Stimulated activated naive B cell treated with anti-CD40 and anti-IgM and Interleukin-4, amounts not matched to agents 10 μg/mL and 1 μg/mL and 100 μg/mL, for 72 hours (primary cell): ENCODE measurements around the gene PRSS3.
"Not testable (repeated sequence)": the region's sequence is repeated elsewhere in the genome, so short reads cannot be mapped to it uniquely, and the experiment has no call there.

ENCODE experiments used
- ATAC-seq, 2 donors: fragments of 150-1000 bp; cut with Tn5 transposase; replicated peaks; 2 replicates each; pipeline ENCODE4 v1.10.0; 2021; ENCODE audit warnings: moderate library complexity in 1 of 2
- DNase-seq: peaks from one replicate; pipeline ENCODE4 v3.0.0; 2021
- H3K27ac Mint-ChIP-seq: one replicate; pipeline ENCODE4 v1.8.0; 2022; ENCODE audit warnings: mild to moderate bottlenecking, mixed read lengths
- H3K27me3 Mint-ChIP-seq, 2 donors: one replicate each; pipeline ENCODE4 v1.8.0; 2022; ENCODE audit warnings: mixed read lengths in 2 of 2
- H3K36me3 Mint-ChIP-seq, 2 donors: one replicate each; pipeline ENCODE4 v1.8.0; 2022; ENCODE audit warnings: mixed read lengths in 2 of 2, mild to moderate bottlenecking in 1 of 2
- H3K4me1 Mint-ChIP-seq, 2 donors: one replicate each; pipeline ENCODE4 v1.8.0; 2022; ENCODE audit warnings: mixed read lengths in 2 of 2, mild to moderate bottlenecking in 1 of 2
- H3K4me3 Mint-ChIP-seq, 2 donors: one replicate each; pipeline ENCODE4 v1.8.0; 2022; ENCODE audit warnings: mild to moderate bottlenecking in 2 of 2, mixed read lengths in 2 of 2, moderate library complexity in 1 of 2
- H3K9me3 Mint-ChIP-seq, 2 donors: one replicate each; pipeline ENCODE4 v1.8.0; 2022; ENCODE audit warnings: mixed read lengths in 2 of 2, mild to moderate bottlenecking in 1 of 2

Gene PRSS3

GRCh38 chr9:33795281-33795680, at the start of gene PRSS3:
PRSS3 (plus strand) TSS chr9:33795561; CDS start chr9:33795574, 13 bp downstream.
- Mint-ChIP-seq H3K36me3 (no peaks in the 10 kb centered on the region), H3K4me1 (no peaks in the 10 kb centered on the region), H3K27me3 (peaks cover 27 to 46% of the 10 kb centered on the region in 2 donors), H3K4me3 (no peak within 1 kb of the TSS), H3K27ac (no peak within 1 kb of the TSS), H3K9me3 (peaks cover 0 to 3% of the 10 kb centered on the region in 2 donors)
- ATAC-seq (no peak), DNase-seq (no peak)

DNA sequence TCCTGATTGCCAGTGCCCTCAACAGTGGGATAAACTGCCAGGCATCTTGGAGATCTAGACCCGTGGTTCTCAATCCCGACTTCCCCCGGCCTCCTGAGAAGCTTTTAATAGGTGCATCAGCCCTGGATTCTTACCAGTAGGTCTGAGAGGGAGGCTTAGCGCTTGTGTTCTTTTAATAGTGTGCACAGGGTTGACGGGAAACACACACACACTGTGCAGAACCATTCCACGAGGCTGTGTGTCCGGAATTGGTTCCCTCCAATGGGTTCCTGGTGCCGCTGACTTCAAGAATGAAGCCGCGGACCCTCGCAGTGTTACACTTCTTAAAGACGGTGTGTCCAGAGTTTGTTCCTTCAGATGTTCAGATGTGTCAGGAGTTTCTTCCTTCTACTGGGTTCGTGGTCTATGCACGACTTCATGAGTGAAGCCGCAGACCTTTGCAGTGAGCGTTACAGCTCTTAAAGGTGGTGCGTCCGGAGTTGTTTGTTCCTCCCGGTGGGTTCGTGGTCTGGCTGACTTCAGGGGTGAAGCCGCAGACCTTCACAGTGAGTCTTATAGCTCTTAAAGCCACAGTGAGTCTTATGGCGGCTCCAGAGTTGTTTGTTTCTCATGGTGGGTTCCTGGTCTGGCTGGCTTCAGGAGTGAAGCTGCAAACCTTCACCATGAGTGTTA, 46.6 kb upstream of the PRSS3 start:
- no peak overlapping the region for H3K27ac Mint-ChIP-seq
- no peaks in the 10 kb centered on the region for H3K36me3 Mint-ChIP-seq
- peaks cover 65 to 67% of the 10 kb centered on the region in 2 donors for H3K27me3 Mint-ChIP-seq
- peaks cover 9 to 19% of the 10 kb centered on the region in 2 donors for H3K4me1 Mint-ChIP-seq
- peaks cover 4 to 6% of the 10 kb centered on the region in 2 donors for H3K9me3 Mint-ChIP-seq
- DNase-seq (no peak), ATAC-seq (peak; percentile 41 to 56)
- peak overlapping the region; percentile 28 to 51 for H3K4me3 Mint-ChIP-seq

DNA sequence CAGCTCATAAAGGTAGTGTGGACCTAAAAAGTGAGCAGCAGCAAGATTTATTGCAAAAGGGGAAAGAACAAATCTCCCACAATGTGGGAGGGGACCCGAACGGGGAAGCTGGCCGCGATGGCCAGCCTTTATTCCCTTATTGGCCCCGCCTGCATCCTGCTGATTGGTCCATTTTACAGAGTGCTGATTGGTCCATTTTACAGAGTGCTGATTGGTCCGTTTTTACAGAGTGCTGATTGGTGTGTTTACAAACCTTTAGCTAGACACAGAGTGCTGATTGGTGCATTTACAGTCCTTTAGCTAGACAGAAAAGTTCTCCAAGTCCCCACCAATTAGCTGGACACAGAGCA, 46.1 kb upstream of the PRSS3 start:
- not testable (repeated sequence) for H3K9me3 Mint-ChIP-seq, DNase-seq, H3K36me3 Mint-ChIP-seq, H3K27ac Mint-ChIP-seq
- Mint-ChIP-seq H3K4me1 (peaks cover 9 to 19% of the 10 kb centered on the region in 2 donors), H3K27me3 (peaks cover 67 to 70% of the 10 kb centered on the region in 2 donors), H3K4me3 (peak overlapping the region; percentile 28 to 51)
- ATAC-seq = peak; percentile 42 to 67

- peaks cover 9 to 19% of the 10 kb centered on the region in 2 donors for H3K4me1 Mint-ChIP-seq
- no peak for ATAC-seq
- peak overlapping the region in 1 of 2 donors; percentile 39 for H3K4me3 Mint-ChIP-seq
- H3K36me3 Mint-ChIP-seq = no peaks in the 10 kb centered on the region
- H3K27me3 Mint-ChIP-seq = peaks cover 68 to 76% of the 10 kb centered on the region in 2 donors
- H3K9me3 Mint-ChIP-seq = peaks cover 0 to 4% of the 10 kb centered on the region in 2 donors
- no peak overlapping the region for H3K27ac Mint-ChIP-seq
- DNase-seq = no peak
These were observed 45.0 kb upstream of the PRSS3 start for GRCh38 chr9:33750307-33750838.

- H3K27me3 Mint-ChIP-seq = peaks cover 68 to 76% of the 10 kb centered on the region in 2 donors
- H3K4me1 Mint-ChIP-seq = peaks cover 9 to 19% of the 10 kb centered on the region in 2 donors
- H3K36me3 Mint-ChIP-seq = no peaks in the 10 kb centered on the region
- H3K27ac Mint-ChIP-seq = peak overlapping the region; percentile 62
- no peak for ATAC-seq
- peaks cover 0 to 2% of the 10 kb centered on the region in 2 donors for H3K9me3 Mint-ChIP-seq
- DNase-seq = no peak
- no peak overlapping the region for H3K4me3 Mint-ChIP-seq
These were observed 44.5 kb upstream of the PRSS3 start for GRCh38 chr9:33750839-33751339.

- Mint-ChIP-seq H3K9me3 (peaks cover 0 to 2% of the 10 kb centered on the region in 2 donors), H3K4me3 (no peak overlapping the region), H3K27me3 (peaks cover 65 to 77% of the 10 kb centered on the region in 2 donors), H3K4me1 (peaks cover 9 to 19% of the 10 kb centered on the region in 2 donors), H3K27ac (no peak overlapping the region), H3K36me3 (no peaks in the 10 kb centered on the region)
- no peak for DNase-seq
- no peak for ATAC-seq
These were observed 43.7 kb upstream of the PRSS3 start for GRCh38 chr9:33751536-33752129.

- DNase-seq (no peak), ATAC-seq (no peak)
- Mint-ChIP-seq H3K4me3 (no peak overlapping the region), H3K27me3 (peaks cover 62 to 78% of the 10 kb centered on the region in 2 donors), H3K4me1 (peaks cover 9 to 19% of the 10 kb centered on the region in 2 donors), H3K9me3 (peaks cover 0 to 2% of the 10 kb centered on the region in 2 donors), H3K36me3 (no peaks in the 10 kb centered on the region), H3K27ac (no peak overlapping the region)
These were observed 43.2 kb upstream of the PRSS3 start for GRCh38 chr9:33752130-33752637.

DNA sequence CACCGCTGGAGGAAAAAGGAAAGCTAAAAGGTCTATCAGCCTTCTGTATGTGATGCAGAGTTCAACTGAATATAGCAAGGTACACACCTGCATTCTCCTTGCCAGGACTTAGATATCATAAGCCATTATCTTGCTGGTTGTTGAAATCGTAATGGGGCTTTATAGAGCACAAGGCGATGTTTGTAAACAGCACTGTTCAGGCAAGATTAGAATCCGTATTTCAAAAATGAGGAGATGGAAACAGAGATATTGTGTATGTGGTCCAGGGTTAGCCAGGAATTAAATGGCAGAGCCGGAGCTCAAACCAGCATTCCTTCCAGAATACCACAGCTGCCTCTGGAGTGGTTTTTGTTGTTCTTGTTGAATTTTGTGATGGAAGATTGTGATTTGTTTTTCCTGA, 42.6 kb upstream of the PRSS3 start:
- DNase-seq, H3K27ac Mint-ChIP-seq, ATAC-seq, H3K36me3 Mint-ChIP-seq, H3K4me3 Mint-ChIP-seq, H3K9me3 Mint-ChIP-seq: not testable (repeated sequence)
- H3K27me3 Mint-ChIP-seq = peaks cover 66 to 84% of the 10 kb centered on the region in 2 donors
- H3K4me1 Mint-ChIP-seq = peaks cover 9 to 19% of the 10 kb centered on the region in 2 donors

DNA sequence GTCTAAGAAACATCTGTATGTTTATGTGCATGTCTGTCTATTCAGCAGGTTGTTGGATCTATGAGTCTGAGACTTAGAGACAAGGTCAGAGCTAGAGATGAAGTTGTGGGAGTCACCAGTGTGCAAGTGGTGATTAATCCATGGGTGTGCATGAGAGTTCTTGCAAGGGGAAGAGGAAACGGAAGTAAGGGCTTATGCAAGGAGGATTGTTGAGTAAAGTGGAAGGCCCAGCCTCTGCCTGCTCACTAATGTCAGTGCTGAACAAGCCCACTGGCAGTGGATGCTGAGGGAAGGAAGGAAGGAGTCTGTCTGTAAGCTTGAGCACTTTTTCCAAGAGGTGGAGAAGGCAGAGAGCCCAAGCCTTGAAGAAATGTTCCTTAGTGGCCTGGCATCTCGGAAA, 35.7 kb upstream of the PRSS3 start:
- ATAC-seq, H3K4me3 Mint-ChIP-seq, H3K9me3 Mint-ChIP-seq, H3K4me1 Mint-ChIP-seq, H3K36me3 Mint-ChIP-seq, DNase-seq, H3K27ac Mint-ChIP-seq: not testable (repeated sequence)
- peaks cover 34 to 47% of the 10 kb centered on the region in 2 donors for H3K27me3 Mint-ChIP-seq

- no peak overlapping the region for H3K4me3 Mint-ChIP-seq
- ATAC-seq = no peak
- H3K9me3 Mint-ChIP-seq = no peaks in the 10 kb centered on the region
- H3K27me3 Mint-ChIP-seq = peaks cover 24 to 27% of the 10 kb centered on the region in 2 donors
- H3K4me1 Mint-ChIP-seq = no peaks in the 10 kb centered on the region
- H3K36me3 Mint-ChIP-seq = no peaks in the 10 kb centered on the region
- no peak overlapping the region for H3K27ac Mint-ChIP-seq
- no peak for DNase-seq
These were observed 33.0 kb upstream of the PRSS3 start for GRCh38 chr9:33762343-33762742.

DNA sequence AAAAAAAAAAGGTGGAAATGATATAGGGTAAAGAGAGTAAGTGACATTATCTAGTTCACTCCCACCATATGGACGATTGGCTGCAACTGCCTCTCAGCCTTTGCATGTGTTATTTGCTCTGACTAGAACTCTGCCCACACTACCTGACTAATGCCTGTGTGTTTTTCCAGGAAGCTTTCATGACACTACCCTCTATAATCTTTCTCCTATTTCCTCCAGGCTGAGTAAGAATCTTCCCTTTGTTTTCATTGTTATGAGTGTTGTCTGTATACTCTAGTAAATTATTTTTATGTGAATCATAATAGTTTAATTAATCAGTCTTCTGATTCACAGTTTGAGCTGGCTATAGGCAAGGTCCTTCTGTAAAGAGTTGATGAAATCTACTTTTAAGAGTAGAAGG, 31.7 kb upstream of the PRSS3 start:
- not testable (repeated sequence) for H3K36me3 Mint-ChIP-seq, H3K4me3 Mint-ChIP-seq, DNase-seq, H3K4me1 Mint-ChIP-seq, H3K27ac Mint-ChIP-seq, ATAC-seq, H3K9me3 Mint-ChIP-seq
- peaks cover 15 to 16% of the 10 kb centered on the region in 2 donors for H3K27me3 Mint-ChIP-seq

- Mint-ChIP-seq H3K36me3 (no peaks in the 10 kb centered on the region), H3K4me3 (no peak overlapping the region), H3K27me3 (peaks cover 4 to 6% of the 10 kb centered on the region in 2 donors), H3K9me3 (no peaks in the 10 kb centered on the region), H3K4me1 (peaks cover 0 to 1% of the 10 kb centered on the region in 2 donors), H3K27ac (no peak overlapping the region)
- DNase-seq (no peak), ATAC-seq (no peak)
These were observed 29.9 kb upstream of the PRSS3 start for GRCh38 chr9:33765411-33765810.

DNA sequence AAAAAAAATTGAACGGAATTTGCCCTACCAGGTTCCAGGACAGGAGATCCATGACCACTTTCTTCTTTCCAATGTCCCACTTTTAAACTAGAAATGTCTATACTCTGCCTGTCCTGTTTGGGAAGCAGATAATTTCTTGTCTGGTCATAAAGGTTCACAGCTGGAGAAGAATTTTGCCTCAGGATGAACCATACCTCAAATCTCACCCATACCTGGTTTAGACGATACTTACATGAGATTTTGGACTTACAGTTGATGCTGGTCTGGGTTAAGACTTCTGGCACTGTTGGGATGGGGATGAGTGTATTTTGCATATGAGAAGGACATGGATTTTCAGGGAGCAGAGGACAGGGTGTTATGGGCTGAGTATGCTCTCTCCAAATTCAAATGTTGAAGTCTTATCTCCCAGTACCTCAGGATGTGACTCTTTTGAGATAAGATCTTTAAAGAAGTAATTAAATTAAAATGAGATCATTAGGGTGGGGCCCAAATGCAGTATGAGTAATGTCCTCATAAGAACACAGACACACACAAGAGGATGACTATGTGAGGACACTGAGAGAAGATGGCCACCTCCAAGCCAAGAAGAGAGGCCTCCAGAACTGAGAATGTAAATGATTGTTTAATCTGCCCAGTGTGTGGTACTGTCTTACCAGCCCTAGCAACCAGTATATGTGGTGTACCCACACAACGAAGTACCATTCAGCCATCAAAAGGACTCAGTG, 25.0 kb upstream of the PRSS3 start:
- not testable (repeated sequence) for H3K36me3 Mint-ChIP-seq, H3K27ac Mint-ChIP-seq, H3K4me1 Mint-ChIP-seq, H3K27me3 Mint-ChIP-seq, H3K4me3 Mint-ChIP-seq, ATAC-seq, DNase-seq, H3K9me3 Mint-ChIP-seq

DNA sequence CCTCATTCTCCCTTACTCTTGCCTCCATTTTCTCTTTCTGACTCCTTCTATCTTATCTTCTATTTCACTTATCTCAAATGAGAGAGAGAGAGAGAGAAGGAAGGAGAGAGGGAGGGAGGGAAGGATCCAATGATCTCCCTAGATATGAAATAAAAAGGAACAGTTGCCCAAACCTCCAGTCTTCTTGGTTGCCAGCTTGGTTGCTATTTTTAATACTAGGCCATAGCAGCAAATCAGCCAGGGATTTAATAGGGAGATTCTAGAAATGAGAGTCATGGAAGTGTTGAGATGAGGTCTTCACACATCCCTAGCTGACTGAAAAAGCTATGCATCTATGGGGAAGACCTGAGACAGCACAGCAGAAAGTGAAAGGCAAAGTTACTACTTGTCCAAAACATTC, 22.2 kb upstream of the PRSS3 start:
- not testable (repeated sequence) for H3K36me3 Mint-ChIP-seq, H3K4me3 Mint-ChIP-seq, DNase-seq, H3K27ac Mint-ChIP-seq, H3K27me3 Mint-ChIP-seq, H3K4me1 Mint-ChIP-seq, ATAC-seq, H3K9me3 Mint-ChIP-seq
